ENCODE data around the gene HES2. TPM values are rescaled to one million over a fixed set of nuclear protein-coding genes. Genes with fewer than 3 reads are reported as not detected.
"Not testable (repeated sequence)": the region's sequence is repeated elsewhere in the genome, so short reads cannot be mapped to it uniquely, and the experiment has no call there.

HES2 gene
- total RNA-seq, 1 experiment from 2014 or later, result 1.8 TPM

DNA sequence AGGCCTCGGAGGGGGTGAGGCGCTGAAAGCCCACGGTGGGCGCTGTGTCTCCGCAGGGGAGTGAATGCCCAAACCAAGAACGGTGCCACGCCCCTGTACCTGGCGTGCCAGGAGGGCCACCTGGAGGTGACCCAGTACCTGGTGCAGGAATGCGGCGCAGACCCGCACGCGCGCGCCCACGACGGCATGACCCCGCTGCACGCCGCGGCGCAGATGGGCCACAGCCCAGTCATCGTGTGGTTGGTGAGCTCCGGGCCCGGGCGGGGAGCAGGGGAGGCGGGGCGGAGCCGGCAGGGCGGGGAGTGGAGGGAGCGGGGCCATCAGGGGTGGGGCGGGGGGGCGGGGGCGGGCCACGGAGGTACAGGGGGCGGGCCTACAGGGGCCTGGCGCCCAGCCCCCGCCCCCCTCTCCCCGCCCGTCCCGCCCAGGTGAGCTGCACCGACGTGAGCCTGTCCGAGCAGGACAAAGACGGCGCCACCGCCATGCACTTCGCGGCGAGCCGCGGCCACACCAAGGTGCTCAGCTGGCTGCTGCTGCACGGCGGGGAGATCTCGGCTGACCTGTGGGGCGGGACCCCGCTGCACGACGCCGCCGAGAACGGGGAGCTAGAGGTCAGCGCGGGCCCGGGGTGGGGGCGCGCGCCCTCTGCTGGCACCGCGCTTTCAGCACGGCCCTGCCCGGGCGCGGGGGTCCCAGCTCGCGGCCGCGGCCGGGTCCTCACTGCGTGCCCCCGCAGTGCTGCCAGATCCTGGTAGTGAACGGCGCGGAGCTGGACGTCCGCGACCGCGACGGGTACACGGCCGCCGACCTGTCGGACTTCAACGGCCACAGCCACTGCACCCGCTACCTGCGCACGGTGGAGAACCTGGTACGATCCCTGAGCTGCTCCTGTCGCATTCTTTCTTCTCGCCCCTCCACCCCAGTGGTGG lies 20.7 kb upstream of the HES2 start:
- in situ Hi-C loops (cut with HindIII; ENCODE audit: low pct_unique_long_range_greater_than_20kb, low sequenced_read_pairs), result no loop called here
- DNase-seq (ENCODE audit: low read depth), result peak; percentile 73

- in situ Hi-C loops (cut with HindIII; ENCODE audit: low pct_unique_long_range_greater_than_20kb, low sequenced_read_pairs), result no loop called here
- peak; percentile 74 for DNase-seq (ENCODE audit: low read depth)
These were observed 18.4 kb upstream of the HES2 start for GRCh38 chr1:6438047-6438525.

DNA sequence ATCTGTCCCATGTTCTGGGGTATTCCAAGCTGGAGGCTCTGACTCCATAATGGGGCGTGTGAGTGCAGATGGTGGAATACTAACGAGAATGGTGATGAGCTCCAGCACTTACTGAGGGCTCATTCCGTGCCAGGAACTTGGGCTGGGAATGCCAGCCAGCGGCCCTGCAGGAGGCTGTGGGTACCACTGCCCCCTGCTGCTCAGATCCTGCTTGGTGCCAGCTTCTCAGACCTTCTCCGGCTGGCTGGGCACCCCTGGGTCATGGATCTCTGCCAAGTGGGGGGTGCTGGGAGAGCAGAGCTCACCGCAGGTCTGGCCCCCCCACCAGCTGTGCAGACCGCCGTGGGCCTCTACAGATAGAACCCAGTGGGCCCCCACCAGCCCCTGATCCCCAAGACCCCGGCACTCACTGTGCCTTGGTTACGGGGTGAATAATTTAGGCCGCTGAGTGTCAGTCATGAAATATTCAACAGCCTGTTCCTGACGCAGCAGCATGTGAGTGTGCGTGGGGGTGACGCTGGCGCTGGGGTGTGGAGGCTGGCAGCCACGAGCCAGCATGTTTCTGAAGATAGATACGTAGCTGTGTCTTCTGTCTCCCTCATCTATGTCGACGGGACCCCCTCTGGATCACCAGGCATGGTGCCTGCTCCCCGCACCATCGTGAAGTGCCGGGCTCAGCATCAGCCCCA lies 17.4 kb upstream of the HES2 start:
- in situ Hi-C loops (cut with HindIII; ENCODE audit: low pct_unique_long_range_greater_than_20kb, low sequenced_read_pairs), result not testable (repeated sequence)
- peak; percentile 80 for DNase-seq (ENCODE audit: low read depth)

- in situ Hi-C loops (cut with HindIII; ENCODE audit: low pct_unique_long_range_greater_than_20kb, low sequenced_read_pairs); DNase-seq (ENCODE audit: low read depth): not testable (repeated sequence)
These were observed 16.6 kb upstream of the HES2 start for GRCh38 chr1:6436277-6436676.

DNA sequence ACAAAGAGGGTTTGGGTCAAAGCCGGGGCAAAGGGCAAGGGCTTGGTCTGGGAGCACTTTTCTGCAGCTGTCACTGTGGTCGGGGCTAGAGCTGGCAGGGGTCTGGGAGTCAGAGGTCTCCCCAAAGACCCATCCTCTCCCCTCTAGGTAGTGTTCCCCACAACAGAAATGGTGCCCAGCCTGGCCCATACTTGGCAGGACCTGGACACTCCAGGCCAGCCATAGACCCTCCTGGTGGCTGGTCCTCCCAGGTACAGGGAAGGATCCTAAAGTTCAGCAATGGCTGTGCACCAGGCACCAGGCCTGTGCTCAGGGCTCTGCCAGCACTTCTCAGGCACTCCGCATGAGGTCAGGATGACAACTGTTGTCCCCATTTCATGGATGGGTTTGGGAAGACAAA lies 15.8 kb upstream of the HES2 start:
- no peak for DNase-seq (ENCODE audit: low read depth)

DNA sequence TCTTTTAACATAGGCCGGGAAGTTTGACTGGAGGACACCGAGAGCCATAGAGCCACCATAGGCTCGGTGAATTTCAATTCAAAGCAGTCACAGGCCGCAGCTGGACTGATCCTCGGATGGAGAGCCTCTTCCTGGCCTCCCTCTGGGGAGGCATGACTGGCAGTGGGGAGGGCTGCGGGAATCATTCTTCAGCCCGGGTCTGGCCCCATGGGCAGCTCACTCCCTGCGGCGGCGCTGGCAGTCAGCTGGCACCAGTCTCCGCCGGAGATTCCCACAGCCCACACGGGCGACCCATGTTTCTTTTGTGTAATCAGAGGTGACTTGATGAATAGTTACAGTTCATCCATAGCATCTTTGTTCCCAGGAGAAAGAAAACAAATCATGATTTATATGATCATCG lies 15.4 kb upstream of the HES2 start:
- in situ Hi-C loops (cut with HindIII; ENCODE audit: low pct_unique_long_range_greater_than_20kb, low sequenced_read_pairs), result no loop called here

More for the DNA sequence above, 15.8 kb upstream of the HES2 start:
- in situ Hi-C loops (cut with HindIII; ENCODE audit: low pct_unique_long_range_greater_than_20kb, low sequenced_read_pairs), result no loop called here

GRCh38 chr1:6434186-6434585 lies 14.5 kb upstream of the HES2 start:
- in situ Hi-C loops (cut with HindIII; ENCODE audit: low pct_unique_long_range_greater_than_20kb, low sequenced_read_pairs), result no loop called here
- DNase-seq (ENCODE audit: low read depth), result no peak

More for the DNA sequence above, 15.4 kb upstream of the HES2 start:
- no peak for DNase-seq (ENCODE audit: low read depth)

DNA sequence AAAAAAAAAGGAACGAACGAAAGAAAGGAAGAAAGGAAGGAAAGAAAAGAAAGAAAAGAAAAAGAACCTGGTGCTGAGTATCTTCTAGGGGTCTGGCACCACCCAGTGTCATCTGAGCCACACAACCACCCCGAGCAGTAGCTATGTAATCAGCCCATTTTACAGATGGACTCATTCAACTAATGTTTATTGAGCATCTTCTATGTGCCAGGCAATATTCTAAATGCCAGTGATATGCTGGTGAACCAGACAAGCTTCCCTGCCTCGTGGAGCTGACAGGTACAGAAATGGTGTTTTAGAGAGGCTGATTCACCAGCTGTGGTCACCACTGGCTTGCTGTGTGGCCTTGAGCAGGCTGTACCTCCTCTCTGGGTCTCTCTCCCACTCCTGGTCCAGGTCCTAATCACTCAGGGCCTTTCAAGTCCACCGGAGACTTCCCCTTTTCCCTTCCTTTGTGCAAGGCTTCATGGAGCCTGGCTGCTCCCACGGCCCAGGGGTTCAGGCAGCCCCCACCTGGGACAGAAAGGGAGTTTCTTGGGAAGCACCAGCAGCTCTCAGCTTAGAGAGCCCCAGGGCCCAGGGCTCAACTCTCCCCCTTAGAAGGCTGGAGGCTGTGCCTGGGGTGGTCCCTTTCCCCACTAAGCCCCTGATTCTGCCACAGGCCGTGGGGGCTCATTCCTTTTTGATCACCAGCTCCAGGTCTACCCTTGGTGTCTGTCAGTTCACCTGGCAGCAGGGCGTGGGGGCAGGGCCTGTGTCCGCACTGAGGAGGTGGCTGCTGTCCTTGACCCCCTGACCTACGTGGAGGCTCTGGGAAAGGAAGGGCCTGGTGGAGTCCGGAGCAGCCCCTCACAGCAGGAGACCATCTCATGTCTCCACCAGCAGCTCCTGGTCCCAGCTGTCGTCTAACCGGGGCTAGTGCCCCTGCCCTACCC lies 12.2 kb upstream of the HES2 start:
- in situ Hi-C loops (cut with HindIII; ENCODE audit: low pct_unique_long_range_greater_than_20kb, low sequenced_read_pairs); DNase-seq (ENCODE audit: low read depth): not testable (repeated sequence)

GRCh38 chr1:6429660-6430411 lies 10.1 kb upstream of the HES2 start:
- in situ Hi-C loops (cut with HindIII; ENCODE audit: low pct_unique_long_range_greater_than_20kb, low sequenced_read_pairs), result not testable (repeated sequence)
- peak; percentile 31 for DNase-seq (ENCODE audit: low read depth)

- DNase-seq (ENCODE audit: low read depth); in situ Hi-C loops (cut with HindIII; ENCODE audit: low pct_unique_long_range_greater_than_20kb, low sequenced_read_pairs): not testable (repeated sequence)
These were observed 8.7 kb upstream of the HES2 start for GRCh38 chr1:6428453-6428852.

DNA sequence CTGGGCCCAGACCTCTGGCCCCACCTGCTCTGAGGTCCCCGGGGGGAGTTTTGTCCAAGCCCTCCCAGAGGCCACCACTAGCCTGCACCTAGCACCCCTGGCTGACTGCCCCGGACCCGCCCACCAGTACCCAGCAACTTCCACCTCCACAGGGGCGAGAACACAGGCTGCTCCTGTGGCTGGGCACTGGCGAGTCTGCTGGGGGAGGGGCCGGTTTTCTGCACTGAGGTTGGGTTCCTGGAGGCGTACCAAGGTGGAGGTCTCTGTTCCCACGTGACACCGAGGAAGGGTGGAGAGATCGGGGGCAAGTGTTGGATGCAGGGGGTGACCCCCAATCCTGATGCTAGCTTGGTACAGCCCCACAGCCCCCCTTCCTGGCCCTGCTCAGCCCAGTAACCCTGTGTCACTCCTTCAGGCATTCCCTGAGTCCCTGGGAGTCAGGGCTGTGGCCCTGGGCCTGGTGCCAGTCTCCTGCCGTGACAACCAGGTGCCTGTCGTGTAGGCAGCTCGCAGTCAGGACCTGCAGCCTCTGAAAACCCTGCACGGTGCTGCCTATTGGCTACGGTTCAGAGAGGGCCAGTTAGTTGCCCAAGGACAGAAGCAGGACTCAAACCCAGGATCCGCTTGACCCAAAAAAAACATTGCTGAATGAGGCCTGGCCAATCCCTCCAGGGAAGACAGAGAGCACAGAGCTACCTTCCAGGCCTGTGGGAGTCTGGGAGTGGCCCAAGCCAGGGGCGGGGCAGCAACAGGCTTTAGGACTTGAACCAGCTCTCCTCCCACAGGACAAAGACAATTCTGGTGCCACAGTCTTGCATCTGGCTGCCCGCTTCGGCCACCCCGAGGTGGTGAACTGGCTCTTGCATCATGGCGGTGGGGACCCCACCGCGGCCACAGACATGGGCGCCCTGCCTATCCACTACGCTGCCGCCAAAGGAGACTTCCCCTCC lies 8.0 kb upstream of the HES2 start:
- in situ Hi-C loops (cut with HindIII; ENCODE audit: low pct_unique_long_range_greater_than_20kb, low sequenced_read_pairs), result no loop called here
- peak; percentile 55 for DNase-seq (ENCODE audit: low read depth)

DNA sequence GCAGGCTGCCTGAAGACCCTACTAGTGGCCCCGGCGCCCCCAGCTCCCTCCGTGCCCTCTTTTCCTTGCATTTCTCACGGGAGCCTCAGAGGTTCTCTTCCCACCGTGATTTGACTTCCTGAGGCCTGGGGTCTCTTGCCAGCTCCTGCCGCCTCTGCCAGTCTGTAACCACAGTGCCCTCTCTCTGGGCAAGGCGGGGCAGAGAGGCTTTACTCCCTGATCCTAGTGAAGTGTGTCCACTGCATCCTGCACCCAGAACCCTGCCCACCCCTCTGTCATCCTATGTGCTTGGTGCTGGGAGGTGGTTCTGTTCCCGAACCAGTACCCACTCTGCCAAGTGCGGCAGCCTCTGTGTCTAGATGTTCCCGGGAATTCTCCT lies 7.2 kb upstream of the HES2 start:
- in situ Hi-C loops (cut with HindIII; ENCODE audit: low pct_unique_long_range_greater_than_20kb, low sequenced_read_pairs), result no loop called here
- no peak for DNase-seq (ENCODE audit: low read depth)

- in situ Hi-C loops (cut with HindIII; ENCODE audit: low pct_unique_long_range_greater_than_20kb, low sequenced_read_pairs), result no loop called here
- no peak for DNase-seq (ENCODE audit: low read depth)
These were observed 6.7 kb upstream of the HES2 start for GRCh38 chr1:6426277-6426971.

DNA sequence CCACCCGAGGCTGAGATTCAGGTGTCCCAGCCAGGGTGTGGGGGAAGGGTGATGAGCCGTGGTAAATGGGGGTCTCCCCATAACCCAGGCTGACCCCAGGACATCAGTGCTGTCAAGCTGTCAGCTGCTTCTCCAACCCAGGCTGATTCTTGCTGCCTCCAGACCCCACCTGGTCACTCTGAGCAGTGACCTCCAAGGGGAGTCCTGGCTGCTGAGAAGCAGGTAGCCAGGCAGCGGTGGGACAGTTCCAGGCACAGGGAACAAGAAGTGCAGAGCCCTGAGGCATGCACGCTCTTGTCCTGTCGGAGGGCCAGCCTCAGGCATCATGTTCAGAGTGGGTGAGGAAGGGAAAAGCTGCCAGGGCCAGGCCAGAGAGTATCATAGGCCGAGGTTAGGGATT lies 5.9 kb upstream of the HES2 start:
- no peak for DNase-seq (ENCODE audit: low read depth)
- in situ Hi-C loops (cut with HindIII; ENCODE audit: low pct_unique_long_range_greater_than_20kb, low sequenced_read_pairs), result no loop called here

- in situ Hi-C loops (cut with HindIII; ENCODE audit: low pct_unique_long_range_greater_than_20kb, low sequenced_read_pairs), result no loop called here
These were observed 5.2 kb upstream of the HES2 start, which contains the start of gene ESPN for GRCh38 chr1:6424619-6425593. ESPN (plus strand) TSS chr1:6424776; CDS start chr1:6424956, 180 bp downstream.

More at GRCh38 chr1:6424619-6425593, 5.2 kb upstream of the HES2 start, which contains the start of gene ESPN:
- DNase-seq (ENCODE audit: low read depth), result no peak

Measured in Caki2 (cell line).